Measurements from ENCODE around the gene ADAMTS6.

Gene ADAMTS6

DNA sequence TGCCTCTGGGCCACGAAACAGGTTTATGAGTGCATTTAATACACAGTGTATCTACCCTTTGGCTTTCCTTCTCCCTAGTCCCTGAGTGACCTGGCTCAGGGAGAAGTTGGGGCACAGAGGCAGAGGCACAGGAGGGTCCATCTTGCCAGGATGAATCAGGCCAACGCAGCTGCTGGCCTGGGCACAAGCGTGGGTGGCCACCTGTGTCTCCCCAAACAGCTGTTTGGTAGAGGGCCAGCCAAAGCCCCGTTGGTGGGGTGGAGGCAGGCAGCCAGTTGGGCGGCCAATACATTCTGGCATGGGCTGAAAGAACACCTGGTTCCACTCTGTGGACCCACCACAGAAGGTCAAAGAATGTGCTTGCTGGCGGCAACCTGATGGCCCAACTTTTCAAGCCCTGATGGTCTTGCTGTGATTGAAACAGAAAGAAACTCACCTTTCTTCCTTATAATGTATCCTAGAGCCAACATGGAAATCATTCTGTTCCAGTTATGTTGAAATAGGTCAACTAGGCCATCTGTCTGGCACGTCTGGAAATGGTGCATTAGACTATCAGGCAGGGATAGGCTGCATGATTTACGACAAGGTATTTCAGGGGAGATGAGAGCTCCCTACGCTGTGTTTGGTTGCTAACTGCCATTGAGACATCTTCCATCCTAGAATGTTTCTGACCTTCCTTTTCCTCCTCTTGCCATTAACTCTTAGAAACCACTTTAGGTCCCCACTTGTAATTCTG, 337.4 kb downstream of the ADAMTS6 start:
- Histone ChIP-seq H3K18ac (ENCODE audit: low read depth in 1 of 2, low read length in 2 of 2) (peak overlapping the region in 1 of 2 experiments; percentile 76), H4K8ac (ENCODE audit: low read length) (no peak overlapping the region), H3K23ac (ENCODE audit: low read length in 2 of 2) (peak overlapping the region in 1 of 2 experiments; percentile 19), H3K4ac (ENCODE audit: low read depth in 1 of 2, low read length in 2 of 2) (peak overlapping the region in 1 of 2 experiments; percentile 17), H2BK5ac (ENCODE audit: low read depth, low read length, poor library complexity, severe bottlenecking) (no peak overlapping the region), H2BK15ac (ENCODE audit: low read depth, poor library complexity, severe bottlenecking) (peak overlapping the region; percentile 33), H3K4me3 (ENCODE audit: insufficient read depth in 1 of 2, low read depth in 1 of 2, low read length in 2 of 2) (no peak overlapping the region), H3K27ac (ENCODE audit: low read length, poor library complexity, severe bottlenecking) (no peak overlapping the region), H3K27me3 (ENCODE audit: control insufficient read depth in 1 of 2, insufficient read depth in 1 of 2, low read length in 2 of 2) (no peaks in the 10 kb centered on the region), H3K4me1 (ENCODE audit: control insufficient read depth, insufficient read depth, low read depth, low read length) (peaks cover 5% of the 10 kb centered on the region), H3K14ac (ENCODE audit: low read length in 2 of 2) (no peak overlapping the region), H3K9ac (ENCODE audit: low read length) (no peak overlapping the region), H2BK120ac (ENCODE audit: low read depth, low read length) (no peak overlapping the region), H2AK5ac (ENCODE audit: low read length, severe bottlenecking) (peak overlapping the region; percentile 7), H3K4me2 (ENCODE audit: low read length, poor library complexity, severe bottlenecking) (no peak overlapping the region), H2AFZ (ENCODE audit: low read depth, low read length) (no peak overlapping the region), H3K79me1 (replicated peaks; ENCODE audit: low read length, poor library complexity, severe bottlenecking) (no peaks in the 10 kb centered on the region), H4K91ac (ENCODE audit: low read length) (peak overlapping the region; percentile 73), H3K9me3 (ENCODE audit: control insufficient read depth, low read length) (no peaks in the 10 kb centered on the region), H3K36me3 (ENCODE audit: control insufficient read depth in 1 of 2, insufficient read depth in 2 of 2, low read depth in 1 of 2, low read length in 2 of 2) (peaks cover 0 to 17% of the 10 kb centered on the region in 2 experiments), H2BK12ac (ENCODE audit: low read length in 2 of 2) (peak overlapping the region; percentile 49 to 75)
- 86% methylated on average over 9 of the region's 9 CpGs for WGBS
- no peak for DNase-seq

DNA sequence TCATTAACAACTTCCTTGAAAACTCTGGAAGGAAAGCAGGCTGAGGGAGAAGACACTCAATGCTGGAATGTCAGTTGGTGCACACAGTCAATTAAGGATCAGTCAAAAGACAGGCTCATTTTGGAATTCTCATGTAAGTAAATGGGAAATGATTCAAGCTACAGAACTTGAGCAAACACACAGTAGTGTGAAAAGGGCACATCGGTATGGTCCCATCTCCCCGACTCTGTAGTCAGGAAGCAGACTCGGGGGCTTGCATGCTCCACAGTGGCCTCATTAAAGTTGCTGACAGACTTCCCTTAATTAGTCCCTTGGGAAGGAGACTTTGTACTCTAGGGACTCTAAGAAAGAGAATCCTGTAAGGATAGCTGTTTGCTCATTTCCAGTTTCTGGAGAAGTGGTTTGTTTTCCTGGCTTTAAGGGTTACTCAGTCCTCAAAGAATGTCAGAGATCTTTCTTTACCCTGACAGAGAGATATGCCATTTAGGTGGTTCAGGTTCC, 339.2 kb downstream of the ADAMTS6 start:
- no peak overlapping the region for H2AFZ ChIP-seq (ENCODE audit: low read depth, low read length)
- no peaks in the 10 kb centered on the region for H3K79me1 ChIP-seq (replicated peaks; ENCODE audit: low read length, poor library complexity, severe bottlenecking)
- H4K91ac ChIP-seq (ENCODE audit: low read length) = no peak overlapping the region
- no peak overlapping the region for H3K4me3 ChIP-seq (ENCODE audit: insufficient read depth in 1 of 2, low read depth in 1 of 2, low read length in 2 of 2)
- H2BK120ac ChIP-seq (ENCODE audit: low read depth, low read length) = peak overlapping the region; percentile 79
- H2BK5ac ChIP-seq (ENCODE audit: low read depth, low read length, poor library complexity, severe bottlenecking) = no peak overlapping the region
- peak overlapping the region; percentile 9 for H3K9ac ChIP-seq (ENCODE audit: low read length)
- 0% methylated on average over 3 of the region's 3 CpGs for WGBS
- no peak overlapping the region for H2BK12ac ChIP-seq (ENCODE audit: low read length in 2 of 2)
- peak overlapping the region in 1 of 2 experiments; percentile 62 for H3K18ac ChIP-seq (ENCODE audit: low read depth in 1 of 2, low read length in 2 of 2)
- no peak overlapping the region for H3K14ac ChIP-seq (ENCODE audit: low read length in 2 of 2)
- no peak overlapping the region for H4K8ac ChIP-seq (ENCODE audit: low read length)
- H3K9me3 ChIP-seq (ENCODE audit: control insufficient read depth, low read length) = no peaks in the 10 kb centered on the region
- H3K23ac ChIP-seq (ENCODE audit: low read length in 2 of 2) = no peak overlapping the region
- H3K36me3 ChIP-seq (ENCODE audit: control insufficient read depth in 1 of 2, insufficient read depth in 2 of 2, low read depth in 1 of 2, low read length in 2 of 2) = peaks cover 0 to 7% of the 10 kb centered on the region in 2 experiments
- H3K4ac ChIP-seq (ENCODE audit: low read depth in 1 of 2, low read length in 2 of 2) = no peak overlapping the region
- H2AK5ac ChIP-seq (ENCODE audit: low read length, severe bottlenecking) = no peak overlapping the region
- no peaks in the 10 kb centered on the region for H3K27me3 ChIP-seq (ENCODE audit: control insufficient read depth in 1 of 2, insufficient read depth in 1 of 2, low read length in 2 of 2)
- peak overlapping the region; percentile 7 for H3K4me2 ChIP-seq (ENCODE audit: low read length, poor library complexity, severe bottlenecking)
- peak; percentile 58 for DNase-seq
- H3K4me1 ChIP-seq (ENCODE audit: control insufficient read depth, insufficient read depth, low read depth, low read length) = peaks cover 5% of the 10 kb centered on the region
- H2BK15ac ChIP-seq (ENCODE audit: low read depth, poor library complexity, severe bottlenecking) = no peak overlapping the region
- peak overlapping the region; percentile 90 for H3K27ac ChIP-seq (ENCODE audit: low read length, poor library complexity, severe bottlenecking)

- Histone ChIP-seq H3K4me2 (ENCODE audit: low read length, poor library complexity, severe bottlenecking) (no peak overlapping the region), H3K79me1 (replicated peaks; ENCODE audit: low read length, poor library complexity, severe bottlenecking) (no peaks in the 10 kb centered on the region)
Measured at GRCh38 chr5:65142016-65142415, 339.7 kb downstream of the ADAMTS6 start.

GRCh38 chr5:65141493-65141892, 340.2 kb downstream of the ADAMTS6 start:
- no peak overlapping the region for H3K18ac ChIP-seq (ENCODE audit: low read depth in 1 of 2, low read length in 2 of 2)
- H3K9ac ChIP-seq (ENCODE audit: low read length) = no peak overlapping the region
- H2BK12ac ChIP-seq (ENCODE audit: low read length in 2 of 2) = no peak overlapping the region
- H3K27ac ChIP-seq (ENCODE audit: low read length, poor library complexity, severe bottlenecking) = no peak overlapping the region
- no peak overlapping the region for H3K4me3 ChIP-seq (ENCODE audit: insufficient read depth in 1 of 2, low read depth in 1 of 2, low read length in 2 of 2)
- no peaks in the 10 kb centered on the region for H3K27me3 ChIP-seq (ENCODE audit: control insufficient read depth in 1 of 2, insufficient read depth in 1 of 2, low read length in 2 of 2)
- H3K9me3 ChIP-seq (ENCODE audit: control insufficient read depth, low read length) = no peaks in the 10 kb centered on the region
- peak; percentile 12 for DNase-seq
- H2AK5ac ChIP-seq (ENCODE audit: low read length, severe bottlenecking) = no peak overlapping the region
- no peak overlapping the region for H3K4ac ChIP-seq (ENCODE audit: low read depth in 1 of 2, low read length in 2 of 2)
- H3K79me1 ChIP-seq (replicated peaks; ENCODE audit: low read length, poor library complexity, severe bottlenecking) = no peaks in the 10 kb centered on the region
- H3K23ac ChIP-seq (ENCODE audit: low read length in 2 of 2) = no peak overlapping the region
- peaks cover 9% of the 10 kb centered on the region for H3K4me1 ChIP-seq (ENCODE audit: control insufficient read depth, insufficient read depth, low read depth, low read length)
- H4K8ac ChIP-seq (ENCODE audit: low read length) = no peak overlapping the region
- no peak overlapping the region for H2AFZ ChIP-seq (ENCODE audit: low read depth, low read length)
- H3K4me2 ChIP-seq (ENCODE audit: low read length, poor library complexity, severe bottlenecking) = no peak overlapping the region
- H2BK5ac ChIP-seq (ENCODE audit: low read depth, low read length, poor library complexity, severe bottlenecking) = no peak overlapping the region
- H2BK120ac ChIP-seq (ENCODE audit: low read depth, low read length) = no peak overlapping the region
- H2BK15ac ChIP-seq (ENCODE audit: low read depth, poor library complexity, severe bottlenecking) = no peak overlapping the region
- no peaks in the 10 kb centered on the region for H3K36me3 ChIP-seq (ENCODE audit: control insufficient read depth in 1 of 2, insufficient read depth in 2 of 2, low read depth in 1 of 2, low read length in 2 of 2)
- H3K14ac ChIP-seq (ENCODE audit: low read length in 2 of 2) = no peak overlapping the region
- no peak overlapping the region for H4K91ac ChIP-seq (ENCODE audit: low read length)

More at GRCh38 chr5:65142016-65142415, 339.7 kb downstream of the ADAMTS6 start:
- Histone ChIP-seq H2BK12ac (ENCODE audit: low read length in 2 of 2) (no peak overlapping the region), H4K8ac (ENCODE audit: low read length) (no peak overlapping the region), H3K18ac (ENCODE audit: low read depth in 1 of 2, low read length in 2 of 2) (no peak overlapping the region), H3K27me3 (ENCODE audit: control insufficient read depth in 1 of 2, insufficient read depth in 1 of 2, low read length in 2 of 2) (no peaks in the 10 kb centered on the region), H2BK120ac (ENCODE audit: low read depth, low read length) (no peak overlapping the region), H3K36me3 (ENCODE audit: control insufficient read depth in 1 of 2, insufficient read depth in 2 of 2, low read depth in 1 of 2, low read length in 2 of 2) (peaks cover 0 to 5% of the 10 kb centered on the region in 2 experiments), H3K14ac (ENCODE audit: low read length in 2 of 2) (no peak overlapping the region), H3K4me3 (ENCODE audit: insufficient read depth in 1 of 2, low read depth in 1 of 2, low read length in 2 of 2) (no peak overlapping the region), H2AK5ac (ENCODE audit: low read length, severe bottlenecking) (no peak overlapping the region), H3K4me1 (ENCODE audit: control insufficient read depth, insufficient read depth, low read depth, low read length) (peaks cover 5% of the 10 kb centered on the region), H4K91ac (ENCODE audit: low read length) (no peak overlapping the region), H3K27ac (ENCODE audit: low read length, poor library complexity, severe bottlenecking) (peak overlapping the region; percentile 75), H2AFZ (ENCODE audit: low read depth, low read length) (no peak overlapping the region), H3K23ac (ENCODE audit: low read length in 2 of 2) (no peak overlapping the region), H2BK5ac (ENCODE audit: low read depth, low read length, poor library complexity, severe bottlenecking) (no peak overlapping the region), H3K9ac (ENCODE audit: low read length) (no peak overlapping the region), H3K9me3 (ENCODE audit: control insufficient read depth, low read length) (no peaks in the 10 kb centered on the region), H3K4ac (ENCODE audit: low read depth in 1 of 2, low read length in 2 of 2) (no peak overlapping the region), H2BK15ac (ENCODE audit: low read depth, poor library complexity, severe bottlenecking) (no peak overlapping the region)
- DNase-seq = peak; percentile 8
- WGBS = no CpG with 5 or more reads among the region's 2 CpGs

All from mesenchymal stem cell (in vitro differentiated cells and primary cell).